Smooth muscle cell of the coronary artery (primary cell): ENCODE results near the gene VPS33B. TPM values are rescaled to one million over a fixed set of nuclear protein-coding genes. Genes with fewer than 3 reads are reported as not detected.

ENCODE experiments used
- total RNA-seq: library from RNA; depleted of rRNA; stranded (reverse); fragments of >200 nt; gene quantifications from 2 replicates; pipeline ENCODE4 v1.2.3, GENCODE V29; 2014; ENCODE audit warnings: low replicate concordance

Gene VPS33B
- 6.3 and 11.7 TPM in 2 replicates for total RNA-seq

DNA sequence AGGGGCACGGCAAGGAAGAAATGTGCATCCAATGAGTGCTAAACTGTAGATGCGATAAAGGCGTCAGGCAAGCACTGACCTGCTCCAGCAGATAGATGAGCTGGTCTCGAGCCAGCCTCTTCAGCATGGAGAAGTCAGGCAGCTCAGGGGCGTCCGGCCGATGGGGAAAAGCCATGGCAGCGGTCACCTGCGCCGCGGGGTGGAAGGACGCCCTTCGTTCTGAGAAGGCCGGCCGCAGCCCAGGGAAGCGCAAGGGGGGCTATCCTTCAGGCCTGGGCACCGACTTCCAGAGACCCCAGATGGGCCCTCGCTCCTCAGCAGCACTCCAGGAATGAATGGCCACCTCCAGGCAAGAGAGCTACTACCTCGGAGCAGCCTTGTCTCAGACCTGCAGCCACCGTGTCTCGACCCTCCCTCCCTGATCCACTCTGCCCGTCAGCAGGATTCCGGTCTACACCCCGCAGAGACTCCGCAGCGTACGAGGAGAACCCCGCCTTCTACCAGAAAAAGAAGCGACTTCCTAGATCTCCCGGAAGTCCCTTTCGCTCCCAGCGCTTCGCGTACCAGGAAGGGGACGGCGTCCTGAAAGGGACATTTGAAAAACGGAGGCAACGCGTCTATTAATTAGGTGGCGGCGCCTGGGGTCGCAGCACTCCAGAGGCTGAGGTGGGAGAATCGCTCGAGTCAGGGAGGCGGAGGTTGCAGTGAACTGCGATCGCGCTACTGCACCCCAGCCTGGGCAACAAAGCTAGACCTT lies at the start of gene VPS33B:
Gene VPS33B (minus strand): TSS at position 520 of the 757 bp plus-strand sequence. CDS start 345 bp downstream, at position 175.

DNA sequence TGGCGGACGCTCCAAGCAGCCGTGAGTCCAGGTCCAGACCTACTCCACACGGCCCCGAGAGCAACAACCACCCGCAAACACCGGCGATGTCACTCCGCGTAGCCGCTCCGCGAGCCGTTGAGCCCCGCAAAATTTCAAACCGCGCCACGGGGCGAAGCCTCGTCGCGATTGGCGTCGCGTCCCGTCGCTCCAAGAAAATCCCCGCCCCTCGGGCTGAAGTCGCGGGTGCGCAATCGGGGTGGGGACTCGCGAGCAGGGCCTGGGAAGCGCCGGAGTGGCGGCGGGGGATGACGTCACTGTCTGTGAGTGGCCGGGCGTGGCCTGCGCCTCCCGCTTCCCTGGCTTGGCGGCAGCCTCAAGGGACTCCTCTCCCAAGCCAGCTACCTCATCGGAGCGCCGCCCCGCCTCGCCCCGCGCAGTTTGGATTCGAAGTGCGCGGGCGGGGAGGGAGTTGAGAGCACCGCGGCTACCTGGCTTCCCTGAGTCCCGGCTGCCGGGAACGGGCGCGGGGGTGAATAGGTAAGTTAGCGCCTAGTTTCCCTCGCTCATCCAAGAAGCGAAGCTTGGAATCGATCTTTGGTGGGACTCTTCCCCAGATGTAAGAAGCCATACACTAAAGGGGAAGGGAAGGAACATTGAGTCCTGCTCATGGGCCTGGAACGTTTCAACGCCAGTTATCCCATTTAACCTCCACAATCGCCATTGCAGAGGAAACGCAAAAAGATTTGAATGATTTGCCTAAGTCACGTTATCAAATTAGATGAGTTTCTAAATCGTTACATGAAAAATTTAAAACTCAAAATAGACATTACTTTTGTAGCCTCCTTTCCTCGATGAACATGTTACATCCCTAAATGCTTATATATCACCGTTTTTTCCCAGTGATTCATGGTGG lies 27.7 kb downstream of the VPS33B start, which contains the start of gene PRC1:
Gene PRC1 (minus strand): TSS at position 119 of the 895 bp plus-strand sequence. CDS start 118 bp downstream, at position 1.

DNA sequence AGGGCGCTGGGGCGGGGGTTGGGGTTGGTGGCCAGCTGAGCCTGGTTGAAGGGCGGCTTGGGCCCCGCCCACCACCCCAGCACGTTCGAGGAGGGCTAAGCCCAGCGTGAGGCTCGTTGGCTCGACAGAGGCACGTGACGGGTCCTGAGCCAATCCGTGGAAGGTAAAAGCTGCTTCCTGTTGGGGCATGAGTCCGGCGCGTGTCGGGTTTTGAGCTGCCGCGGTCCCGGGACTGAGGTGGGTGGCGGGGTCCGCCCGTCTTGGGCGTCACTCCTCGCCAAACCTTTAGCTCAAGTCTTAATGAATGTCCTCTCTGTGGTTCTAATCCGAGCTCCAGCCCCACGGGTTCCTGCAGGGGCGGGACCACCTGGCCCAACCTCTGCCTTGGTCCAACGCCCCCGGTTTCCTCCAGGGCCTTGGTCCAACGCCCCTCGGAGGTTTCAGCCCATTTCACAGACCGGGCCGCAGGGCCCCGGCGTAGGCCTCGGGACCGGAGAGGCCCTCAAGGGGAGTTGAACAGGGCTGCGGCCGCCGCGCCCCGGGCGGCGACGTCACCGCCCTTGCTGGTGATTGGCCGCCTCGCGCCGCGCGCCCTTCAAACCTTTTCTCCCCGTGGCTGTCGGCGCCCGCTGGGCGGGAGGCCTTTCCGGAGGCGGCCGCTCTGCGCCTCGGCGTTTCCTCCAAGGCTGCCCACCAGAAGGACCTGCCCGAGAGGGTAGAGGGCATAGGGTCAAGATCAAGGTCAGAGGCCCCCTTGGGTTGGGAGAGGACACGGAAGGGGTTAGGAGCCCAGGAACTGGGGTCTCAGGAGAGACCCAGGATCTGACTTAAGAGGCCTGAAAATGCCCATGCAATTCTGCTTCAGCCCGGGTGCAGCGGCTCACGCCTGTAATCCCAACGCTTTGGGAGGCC lies 67.4 kb downstream of the VPS33B start, which contains the start of gene RCCD1:
Gene RCCD1 (plus strand): TSS at position 173 of the 912 bp plus-strand sequence. CDS start 1,851 bp downstream, outside the sequence.

Other genes starting within 250 kb of the VPS33B start
- 31.1 and 176 TPM in 2 replicates for gene FURIN, start 154.0 kb downstream of the VPS33B start, total RNA-seq
- gene FES, start 138.1 kb downstream of the VPS33B start, total RNA-seq: 26.2 and 43.3 TPM in 2 replicates
- 17.4 and 33.0 TPM in 2 replicates for gene MAN2A2, start 119.3 kb downstream of the VPS33B start, total RNA-seq
- 8.2 and 15.3 TPM in 2 replicates for gene HDDC3, start 90.0 kb downstream of the VPS33B start, total RNA-seq
- 96.9 and 159 TPM in 2 replicates for gene UNC45A, start 87.3 kb downstream of the VPS33B start, total RNA-seq
- gene RCCD1, start 67.7 kb downstream of the VPS33B start, total RNA-seq: 6.5 and 7.4 TPM in 2 replicates
- gene PRC1, start 28.1 kb downstream of the VPS33B start, total RNA-seq: 6.2 and 52.8 TPM in 2 replicates
- gene SV2B, start 77.7 kb upstream of the VPS33B start, total RNA-seq: 0.12 TPM in 1 of 2 replicates, not detected in the other